ENCODE results near the gene NRTN.
A peak's percentile ranks its signal among the peaks of the same experiment; 100 is the strongest.

The NRTN gene, protein sequence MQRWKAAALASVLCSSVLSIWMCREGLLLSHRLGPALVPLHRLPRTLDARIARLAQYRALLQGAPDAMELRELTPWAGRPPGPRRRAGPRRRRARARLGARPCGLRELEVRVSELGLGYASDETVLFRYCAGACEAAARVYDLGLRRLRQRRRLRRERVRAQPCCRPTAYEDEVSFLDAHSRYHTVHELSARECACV

DNA sequence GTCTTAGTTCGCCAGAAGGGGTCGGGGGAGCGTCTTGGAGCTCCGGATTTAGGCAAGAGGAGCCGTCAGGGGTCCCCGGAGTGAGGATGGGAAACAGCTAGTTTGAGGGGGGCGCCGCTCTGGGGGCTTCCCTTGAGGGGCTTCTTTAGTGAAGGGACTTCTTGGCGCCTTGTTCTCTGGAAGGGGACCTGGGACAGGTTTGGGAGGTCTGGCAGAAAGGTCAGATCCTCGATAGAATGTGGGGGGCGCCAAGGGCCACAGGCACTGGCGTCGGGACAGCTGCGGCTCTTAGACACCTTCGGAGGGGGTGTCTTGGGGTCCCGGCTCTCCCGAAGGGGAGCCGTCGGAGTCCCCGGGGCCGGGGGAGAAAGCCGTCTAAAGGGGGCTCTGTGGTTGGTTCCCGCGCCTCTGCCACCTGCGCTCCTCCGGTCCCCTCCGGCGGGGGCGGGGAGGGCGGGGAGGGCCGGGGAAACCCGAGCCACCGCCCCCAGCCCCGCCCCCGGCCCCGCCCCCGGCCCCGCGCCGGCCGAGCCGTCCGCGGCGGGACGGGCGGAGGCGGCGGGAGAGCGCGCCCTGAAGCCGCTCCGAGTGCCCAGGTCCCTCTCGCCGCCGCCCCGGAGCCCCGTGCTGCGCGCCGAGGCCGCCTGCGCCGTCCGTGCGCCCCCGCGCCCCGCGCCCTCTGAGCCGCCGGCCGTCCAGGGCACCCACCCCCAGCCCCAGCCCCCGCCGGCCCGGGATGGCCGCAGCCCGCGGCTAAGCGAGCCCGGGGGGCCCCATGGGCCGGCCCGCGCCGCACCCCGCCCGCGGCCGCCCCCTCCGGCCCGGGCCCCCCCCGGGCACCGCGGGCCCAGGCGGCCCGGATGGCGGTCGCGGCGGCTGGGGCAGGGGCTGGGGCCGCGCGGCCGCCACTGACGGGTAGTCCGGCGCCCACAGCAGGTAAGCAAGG lies at the start of gene NRTN:
NRTN (plus strand) TSS at position 552 of the 946 bp plus-strand sequence. CDS start 19,099 bp downstream, outside the sequence.
- ChIA-PET CTCF (interaction anchor here (0.5 to 1.7 kb wide), 40 partner anchors 9 to 1258 kb away, joined by 3 to 20 read pairs (median 4); partner anchors contain the start of genes CAPS, CATSPERD, DUS3L and FUT3), POLR2A (ENCODE audit: low non-redundant PET) (interaction anchor here (0.5 to 1.2 kb wide), 4 partner anchors 17 to 99 kb away, joined by 3 to 7 read pairs (median 4); partner anchors contain the start of gene NDUFA11)
- TF ChIP-seq, protein P1, sequence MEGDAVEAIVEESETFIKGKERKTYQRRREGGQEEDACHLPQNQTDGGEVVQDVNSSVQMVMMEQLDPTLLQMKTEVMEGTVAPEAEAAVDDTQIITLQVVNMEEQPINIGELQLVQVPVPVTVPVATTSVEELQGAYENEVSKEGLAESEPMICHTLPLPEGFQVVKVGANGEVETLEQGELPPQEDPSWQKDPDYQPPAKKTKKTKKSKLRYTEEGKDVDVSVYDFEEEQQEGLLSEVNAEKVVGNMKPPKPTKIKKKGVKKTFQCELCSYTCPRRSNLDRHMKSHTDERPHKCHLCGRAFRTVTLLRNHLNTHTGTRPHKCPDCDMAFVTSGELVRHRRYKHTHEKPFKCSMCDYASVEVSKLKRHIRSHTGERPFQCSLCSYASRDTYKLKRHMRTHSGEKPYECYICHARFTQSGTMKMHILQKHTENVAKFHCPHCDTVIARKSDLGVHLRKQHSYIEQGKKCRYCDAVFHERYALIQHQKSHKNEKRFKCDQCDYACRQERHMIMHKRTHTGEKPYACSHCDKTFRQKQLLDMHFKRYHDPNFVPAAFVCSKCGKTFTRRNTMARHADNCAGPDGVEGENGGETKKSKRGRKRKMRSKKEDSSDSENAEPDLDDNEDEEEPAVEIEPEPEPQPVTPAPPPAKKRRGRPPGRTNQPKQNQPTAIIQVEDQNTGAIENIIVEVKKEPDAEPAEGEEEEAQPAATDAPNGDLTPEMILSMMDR (conservative IDR thresholded peaks at IDR 0.05; ENCODE audit: low read depth): no peak
- DNase-seq (ENCODE audit: low spot score): peak; percentile 65
- H3K27ac ChIP-seq: peak within 1 kb of the TSS; percentile 39

DNA sequence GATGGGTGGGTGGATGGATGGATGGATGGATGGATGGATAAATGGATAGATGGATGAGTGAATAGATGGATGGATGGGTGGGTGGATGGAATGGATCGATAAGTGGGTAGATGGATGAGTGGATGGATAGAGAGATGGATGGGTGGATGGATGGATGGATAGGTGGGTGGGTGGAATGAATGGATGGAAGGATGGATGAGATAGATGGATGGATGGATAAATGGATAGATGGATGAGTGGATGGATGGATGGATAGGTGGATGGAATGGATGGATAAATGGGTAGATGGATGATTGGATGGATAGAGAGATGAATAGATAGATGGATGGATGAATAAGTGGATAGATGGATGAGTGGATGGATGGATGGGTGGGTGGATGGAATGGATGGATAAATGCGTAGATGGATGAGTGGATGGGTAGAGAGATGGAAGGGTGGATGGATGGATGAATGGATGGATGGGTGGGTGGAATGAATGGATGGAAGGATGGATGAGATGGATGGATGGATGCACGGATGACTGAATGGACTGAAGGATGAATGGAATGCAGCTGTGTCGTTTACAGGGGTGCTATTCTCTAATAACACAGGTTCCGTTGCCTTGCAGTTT lies 42.2 kb upstream of the NRTN start:
- ChIA-PET POLR2A (ENCODE audit: low non-redundant PET) (no interaction called here), CTCF (no interaction called here)
- no peak overlapping the region for H3K27ac ChIP-seq
- TF ChIP-seq, protein P1 (conservative IDR thresholded peaks at IDR 0.05; ENCODE audit: low read depth): no peak
- DNase-seq (ENCODE audit: low spot score): no peak

DNA sequence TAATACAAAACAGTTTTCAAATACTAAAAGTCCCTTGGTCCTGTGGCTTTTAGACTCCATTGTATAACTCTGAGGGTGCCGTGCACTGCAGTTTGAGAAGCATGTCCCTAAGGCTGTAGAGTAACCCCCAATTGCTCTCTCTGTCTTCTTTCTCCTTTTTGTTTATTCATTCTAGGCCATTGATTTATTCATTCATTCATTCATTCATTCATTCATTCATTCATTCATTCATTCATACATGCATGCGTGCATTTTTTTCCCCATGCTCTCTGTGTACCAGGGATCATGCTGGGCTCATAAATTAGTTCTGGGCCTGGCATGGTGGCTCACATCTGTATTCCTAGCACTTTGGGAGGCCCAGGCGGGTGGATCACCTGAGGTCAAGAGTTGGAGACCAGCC lies 39.6 kb upstream of the NRTN start:
- no peak overlapping the region for H3K27ac ChIP-seq
- TF ChIP-seq, protein P1 (conservative IDR thresholded peaks at IDR 0.05; ENCODE audit: low read depth): no peak
- POLR2A ChIA-PET (ENCODE audit: low non-redundant PET): no interaction called here
- CTCF ChIA-PET: no interaction called here
- no peak for DNase-seq (ENCODE audit: low spot score)

DNA sequence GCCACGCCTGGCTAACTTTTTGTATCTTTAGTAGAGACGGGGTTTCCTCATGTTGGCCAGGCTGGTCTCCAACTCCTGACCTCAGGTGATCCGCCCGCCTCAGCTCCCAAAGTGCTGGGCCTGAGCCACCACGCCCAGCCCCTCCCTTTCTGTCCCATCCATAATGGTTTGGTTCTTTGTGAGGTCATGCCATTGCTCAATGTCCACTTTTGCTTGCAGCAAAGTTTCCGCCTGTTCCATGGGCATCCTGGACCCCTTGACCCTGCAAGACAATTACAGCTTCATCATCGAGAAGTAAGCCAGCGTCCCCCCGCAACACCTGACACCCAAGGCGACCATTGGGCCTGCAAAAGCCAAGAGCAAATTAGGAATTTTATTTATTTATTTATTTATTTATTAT lies 36.9 kb upstream of the NRTN start:
- ChIA-PET POLR2A (ENCODE audit: low non-redundant PET) (no interaction called here), CTCF (interaction anchor here (0.6 kb wide), 1 partner anchor 433 kb away, joined by 5 read pairs; no protein-coding TSS in a partner anchor)
- TF ChIP-seq, protein P1 (conservative IDR thresholded peaks at IDR 0.05; ENCODE audit: low read depth): no peak
- DNase-seq (ENCODE audit: low spot score): no peak
- no peak overlapping the region for H3K27ac ChIP-seq

DNA sequence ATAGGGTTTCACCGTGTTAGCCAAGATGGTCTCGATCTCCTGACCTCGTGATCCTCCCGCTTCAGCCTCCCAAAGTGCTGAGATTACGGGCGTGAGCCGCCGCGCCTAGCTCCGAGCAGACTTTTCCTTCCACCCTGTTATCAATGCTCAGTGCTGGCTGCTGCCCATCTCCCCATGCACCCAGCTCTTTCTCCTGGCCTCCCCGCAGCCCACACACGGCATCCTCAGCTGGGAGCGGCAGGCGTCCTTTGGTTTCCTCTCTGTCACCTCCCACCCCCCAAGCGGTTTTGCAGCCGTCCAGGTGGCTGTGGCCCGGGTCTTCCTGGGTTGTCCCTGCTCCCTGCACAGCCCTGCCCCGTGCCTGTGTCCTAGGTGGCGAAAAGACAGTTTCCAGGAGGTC lies 32.5 kb upstream of the NRTN start:
- CTCF ChIA-PET: interaction anchor here (0.7 kb wide), 1 partner anchor 21 kb away, joined by 4 read pairs; no protein-coding TSS in a partner anchor
- DNase-seq (ENCODE audit: low spot score): no peak
- H3K27ac ChIP-seq: no peak overlapping the region
- TF ChIP-seq, protein P1 (conservative IDR thresholded peaks at IDR 0.05; ENCODE audit: low read depth): no peak
- POLR2A ChIA-PET (ENCODE audit: low non-redundant PET): interaction anchor here (0.6 kb wide), 2 partner anchors 121 to 576 kb away, joined by 3 to 5 read pairs; no protein-coding TSS in a partner anchor

DNA sequence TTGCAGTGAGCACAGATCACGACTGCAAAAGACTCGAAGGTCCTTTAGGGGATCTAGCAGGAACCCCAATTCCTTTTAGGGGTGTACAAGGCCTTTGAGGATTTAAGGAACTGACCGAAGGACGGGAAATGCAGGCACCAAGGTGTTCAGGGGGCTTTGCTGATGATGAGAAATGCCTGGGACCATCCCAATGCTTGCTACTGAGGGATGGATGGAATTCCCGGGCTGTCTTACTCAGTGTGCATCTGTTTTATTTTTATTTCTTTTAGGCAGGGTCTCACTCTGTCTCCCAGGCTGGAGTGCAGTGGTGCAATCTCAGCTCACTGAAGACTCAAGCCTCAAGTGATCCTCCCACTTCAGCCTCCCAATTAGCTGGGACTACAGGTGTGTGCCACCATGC lies 31.6 kb upstream of the NRTN start:
- DNase-seq (ENCODE audit: low spot score): no peak
- TF ChIP-seq, protein P1 (conservative IDR thresholded peaks at IDR 0.05; ENCODE audit: low read depth): no peak
- POLR2A ChIA-PET (ENCODE audit: low non-redundant PET): no interaction called here
- peak overlapping the region; percentile 15; the same call in 1 of the 2 replicates for H3K27ac ChIP-seq
- CTCF ChIA-PET: no interaction called here

Measured in RWPE1 (cell line).